ENCODE results near the gene DENND4C. TPM values are rescaled to one million over a fixed set of nuclear protein-coding genes. Genes with fewer than 3 reads are reported as not detected.
"Not testable (repeated sequence)": the region's sequence is repeated elsewhere in the genome, so short reads cannot be mapped to it uniquely, and the experiment has no call there.

DENND4C gene
- total RNA-seq, 1 experiment from 2014 or later = 26.6 TPM

DNA sequence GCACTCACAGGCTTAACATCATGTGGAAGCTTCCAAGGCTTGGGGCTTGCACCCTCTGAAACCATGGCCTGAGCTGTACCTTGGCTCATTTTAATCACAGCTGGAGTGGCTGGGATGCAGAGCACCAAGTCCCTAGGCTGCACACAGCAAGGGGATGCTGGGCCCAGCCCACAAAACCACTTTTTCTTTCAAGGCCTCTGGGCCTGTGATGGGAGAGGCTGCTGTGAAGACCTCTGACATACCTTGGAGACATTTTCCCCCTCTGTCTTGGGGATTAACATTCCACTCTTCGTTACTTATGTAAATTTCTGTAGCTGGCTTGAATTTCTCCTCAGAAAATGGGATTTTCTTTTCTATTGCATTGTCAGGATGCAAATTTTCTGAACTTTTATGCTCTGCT, 20.7 kb downstream of the DENND4C start:
- H2AK5ac ChIP-seq (ENCODE audit: insufficient read length, low read length); H2BK120ac ChIP-seq (ENCODE audit: low read depth, low read length, poor library complexity, severe bottlenecking); H4K5ac ChIP-seq (ENCODE audit: insufficient read length, low read depth, low read length); H3K4ac ChIP-seq (ENCODE audit: low read depth, low read length); H2BK20ac ChIP-seq (ENCODE audit: low read depth, low read length, poor library complexity, severe bottlenecking); H4K91ac ChIP-seq (ENCODE audit: insufficient read length, low read depth, low read length); H2BK12ac ChIP-seq (ENCODE audit: insufficient read length, low read depth, low read length); H3K23me2 ChIP-seq (ENCODE audit: insufficient read length, low read depth, low read length, poor library complexity, severe bottlenecking); H2BK15ac ChIP-seq (ENCODE audit: low read depth, low read length); H3K79me1 ChIP-seq (ENCODE audit: insufficient read depth, low read depth, low read length, poor library complexity, severe bottlenecking); H3K79me2 ChIP-seq (ENCODE audit: insufficient read depth, low read length); H3K27ac ChIP-seq (ENCODE audit: insufficient read length, low read depth, low read length); H3K9ac ChIP-seq (ENCODE audit: extremely low read depth, insufficient read length, low read length); H3T11ph ChIP-seq (ENCODE audit: low read length); H2BK5ac ChIP-seq (ENCODE audit: insufficient read length, low read length); H3K14ac ChIP-seq (ENCODE audit: insufficient read depth, low read length); DNase-seq; H3K4me2 ChIP-seq (ENCODE audit: insufficient read depth, insufficient read length, low read length); H3K27me3 Mint-ChIP-seq (ENCODE audit: low read depth); H3K9me3 Mint-ChIP-seq; H3K9me3 ChIP-seq (ENCODE audit: control insufficient read depth, low read depth, low read length); H3K18ac ChIP-seq (ENCODE audit: insufficient read length, low read depth, low read length); H3K27me3 ChIP-seq (ENCODE audit: insufficient read depth, low read length); H3K4me1 ChIP-seq (ENCODE audit: insufficient read depth, low read length); H4K8ac ChIP-seq (replicated peaks; ENCODE audit: insufficient read length, low read depth, low read length); H2AFZ ChIP-seq (ENCODE audit: low read length); H3K23ac ChIP-seq (ENCODE audit: insufficient read length, low read depth, low read length); H4K20me1 ChIP-seq (ENCODE audit: control insufficient read depth, insufficient read depth, insufficient read length); H3K56ac ChIP-seq (ENCODE audit: insufficient read length, low read depth, low read length): not testable (repeated sequence)
- Mint-ChIP-seq H3K4me3 (peak overlapping the region; percentile 14 to 39; a peak in 3 of 5 replicates), H3K4me1 (peaks cover 46 to 47% of the 10 kb centered on the region in 2 experiments), H3K27ac (peak overlapping the region; percentile 91 to 99 (median 96)), H3K36me3 (ENCODE audit: insufficient read depth in 1 of 3, low read depth in 3 of 3) (peaks cover 0 to 10% (median 5%) of the 10 kb centered on the region in 3 experiments; a peak in 5 of 7 replicates)
- no CpG with 5 or more reads among the region's 1 CpG for WGBS (ENCODE audit: extremely low coverage, insufficient read length, low lambda C conversion rate)

DNA sequence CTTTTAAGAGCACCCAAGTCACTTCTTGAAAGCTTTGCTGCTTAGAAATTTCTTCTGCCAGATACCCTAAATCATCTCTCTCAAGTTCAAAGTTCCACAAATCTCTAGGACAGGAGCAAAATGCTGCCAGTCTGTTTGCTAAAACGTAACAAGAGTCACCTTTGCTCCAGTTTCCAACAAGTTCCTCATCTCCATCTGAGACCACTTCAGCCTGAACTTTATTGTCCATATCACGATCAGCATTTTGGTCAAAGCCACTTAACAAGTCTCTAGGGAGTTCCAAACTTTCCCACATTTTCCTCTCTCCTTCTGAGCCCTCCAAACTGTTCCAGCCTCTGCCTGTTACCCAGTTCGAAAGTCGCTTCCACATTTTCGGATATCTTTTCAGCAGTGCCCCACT, 21.1 kb downstream of the DENND4C start:
- not testable (repeated sequence) for H3K27me3 ChIP-seq (ENCODE audit: insufficient read depth, low read length); H3K23ac ChIP-seq (ENCODE audit: insufficient read length, low read depth, low read length); H3K14ac ChIP-seq (ENCODE audit: insufficient read depth, low read length); H2BK15ac ChIP-seq (ENCODE audit: low read depth, low read length); H3K56ac ChIP-seq (ENCODE audit: insufficient read length, low read depth, low read length); H3K4ac ChIP-seq (ENCODE audit: low read depth, low read length); H3K27ac ChIP-seq (ENCODE audit: insufficient read length, low read depth, low read length); H4K91ac ChIP-seq (ENCODE audit: insufficient read length, low read depth, low read length); H3K18ac ChIP-seq (ENCODE audit: insufficient read length, low read depth, low read length); H3K4me2 ChIP-seq (ENCODE audit: insufficient read depth, insufficient read length, low read length); H2AK5ac ChIP-seq (ENCODE audit: insufficient read length, low read length); H3K9me3 ChIP-seq (ENCODE audit: control insufficient read depth, low read depth, low read length); H3K4me1 ChIP-seq (ENCODE audit: insufficient read depth, low read length); DNase-seq; H3K9me3 Mint-ChIP-seq; H3K79me1 ChIP-seq (ENCODE audit: insufficient read depth, low read depth, low read length, poor library complexity, severe bottlenecking); H2BK5ac ChIP-seq (ENCODE audit: insufficient read length, low read length); H3K9ac ChIP-seq (ENCODE audit: extremely low read depth, insufficient read length, low read length); H2BK120ac ChIP-seq (ENCODE audit: low read depth, low read length, poor library complexity, severe bottlenecking); H3K27me3 Mint-ChIP-seq (ENCODE audit: low read depth); H4K20me1 ChIP-seq (ENCODE audit: control insufficient read depth, insufficient read depth, insufficient read length); H2AFZ ChIP-seq (ENCODE audit: low read length); H2BK20ac ChIP-seq (ENCODE audit: low read depth, low read length, poor library complexity, severe bottlenecking); H2BK12ac ChIP-seq (ENCODE audit: insufficient read length, low read depth, low read length); H4K5ac ChIP-seq (ENCODE audit: insufficient read length, low read depth, low read length); H3T11ph ChIP-seq (ENCODE audit: low read length); H3K79me2 ChIP-seq (ENCODE audit: insufficient read depth, low read length); H4K8ac ChIP-seq (replicated peaks; ENCODE audit: insufficient read length, low read depth, low read length); H3K23me2 ChIP-seq (ENCODE audit: insufficient read length, low read depth, low read length, poor library complexity, severe bottlenecking)
- peaks cover 0 to 10% (median 5%) of the 10 kb centered on the region in 3 experiments; a peak in 4 of 7 replicates for H3K36me3 Mint-ChIP-seq (ENCODE audit: insufficient read depth in 1 of 3, low read depth in 3 of 3)
- H3K4me3 Mint-ChIP-seq = peak overlapping the region; percentile 8 to 39
- WGBS (ENCODE audit: extremely low coverage, insufficient read length, low lambda C conversion rate) = no CpG with 5 or more reads among the region's 5 CpGs
- H3K4me1 Mint-ChIP-seq = peaks cover 46 to 47% of the 10 kb centered on the region in 2 experiments
- peak overlapping the region; percentile 71 to 99 (median 92); a peak in 6 of 7 replicates for H3K27ac Mint-ChIP-seq

Data from H9 (cell line).